ENCODE measurements around the gene PDGFA. TPM values are rescaled to one million over a fixed set of nuclear protein-coding genes. Genes with fewer than 3 reads are reported as not detected.

The PDGFA gene
- total and polyA plus RNA-seq, 5 donors from 2014 or later = 2.9 TPM; not detected in 4

DNA sequence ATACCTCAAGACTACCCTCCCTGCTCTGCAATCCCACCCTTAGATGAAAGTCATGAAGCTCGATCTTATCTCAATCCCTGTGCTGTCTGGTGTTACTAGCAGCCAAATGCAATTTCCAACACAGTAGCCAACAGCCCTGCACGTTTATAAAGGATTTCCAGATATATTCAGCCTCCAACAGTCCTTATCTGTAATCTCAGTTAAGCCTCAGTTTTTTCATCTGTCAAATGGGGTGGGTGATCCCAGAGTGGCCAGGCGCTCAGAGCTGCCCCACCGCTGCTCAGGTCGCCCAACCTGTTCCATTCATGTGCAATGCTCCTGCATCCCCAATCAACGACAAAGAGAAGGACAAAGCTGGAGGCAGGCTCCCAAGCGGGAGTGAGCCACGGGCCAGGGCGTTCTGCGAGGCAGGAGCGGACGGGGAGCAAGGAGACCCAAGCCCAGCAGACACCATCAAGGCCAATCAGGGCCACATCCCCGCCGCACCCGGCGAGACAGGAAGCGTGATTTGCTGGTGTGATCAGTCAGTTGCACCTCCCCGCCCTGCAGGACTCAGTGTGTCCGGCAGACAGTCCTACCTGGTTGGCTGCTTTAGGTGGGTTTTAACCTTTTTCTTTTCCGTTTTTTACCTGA is 19.7 kb downstream of the PDGFA start:
- H3K9me3 ChIP-seq (ENCODE audit: control insufficient read depth in 2 of 2, low read length in 2 of 2) = no peaks in the 10 kb centered on the region
- H3K27me3 ChIP-seq (ENCODE audit: control insufficient read depth, insufficient read depth, low read length) = no peaks in the 10 kb centered on the region
- H3K4me3 ChIP-seq (ENCODE audit: low read depth, low read length) = no peak overlapping the region
- ATAC-seq (ENCODE audit: low read depth in 2 of 2) (no peak), DNase-seq (no peak)
- peaks cover 0 to 4% (median 2%) of the 10 kb centered on the region in 4 donors for H3K4me1 Mint-ChIP-seq
- H3K9me3 Mint-ChIP-seq = peaks cover 0 to 3% (median 0%) of the 10 kb centered on the region in 7 donors
- no peaks in the 10 kb centered on the region for H3K36me3 ChIP-seq (ENCODE audit: control insufficient read depth, insufficient read depth, low read length)
- H3K36me3 Mint-ChIP-seq = no peaks in the 10 kb centered on the region
- no peaks in the 10 kb centered on the region for H3K27me3 Mint-ChIP-seq
- no peaks in the 10 kb centered on the region for H3K4me1 ChIP-seq (ENCODE audit: control insufficient read depth, insufficient read depth, low read length, poor library complexity, severe bottlenecking)
- H3K4me3 Mint-ChIP-seq = no peak overlapping the region
- no peak overlapping the region for H3K27ac ChIP-seq (ENCODE audit: insufficient read depth, low read length, poor library complexity, severe bottlenecking)
- H3K27ac Mint-ChIP-seq = no peak overlapping the region

DNA sequence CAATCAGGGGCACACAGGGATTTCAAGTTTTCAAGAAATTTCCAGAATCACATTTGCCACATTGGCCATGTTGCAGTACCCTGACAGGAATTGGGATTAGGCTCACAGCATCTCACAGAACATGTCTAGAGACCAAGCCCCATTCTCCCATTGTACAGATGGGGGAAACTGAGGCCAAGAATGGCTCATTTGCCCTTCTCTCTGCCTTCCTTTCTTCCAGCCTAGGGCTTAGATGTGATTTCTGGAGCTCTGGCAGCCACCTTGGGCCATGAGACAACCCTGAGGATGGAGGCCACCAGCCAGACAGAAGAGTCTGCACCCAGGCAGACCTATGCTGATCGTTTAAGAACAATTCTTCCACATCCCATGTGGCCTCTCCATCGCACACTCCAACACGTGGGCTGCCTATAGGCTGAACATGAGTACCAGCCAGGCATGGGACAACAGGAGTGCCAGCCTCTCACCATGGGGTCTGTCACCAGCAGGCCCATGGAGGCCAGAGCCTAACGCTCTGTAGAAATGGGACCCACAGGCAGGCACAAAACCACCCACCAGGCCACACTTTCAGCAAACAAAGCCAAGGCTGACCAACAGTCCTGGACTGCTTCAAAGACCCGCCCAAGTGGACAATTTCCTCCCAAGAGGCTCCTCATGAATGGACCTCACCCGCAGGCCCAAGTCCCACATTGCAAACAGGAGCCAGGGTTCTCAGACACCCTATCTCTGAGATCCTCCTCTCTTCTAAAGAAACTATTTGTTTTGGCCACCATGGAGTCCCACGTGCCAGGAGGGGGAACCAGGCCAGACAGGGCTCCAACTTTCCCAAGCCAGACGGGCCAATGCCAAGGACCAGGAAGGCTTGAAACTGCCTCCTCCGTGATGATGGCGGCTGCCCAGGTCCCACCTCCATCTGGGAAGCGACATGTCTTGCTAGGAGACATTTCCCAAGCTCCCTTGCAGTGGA is 20.7 kb downstream of the PDGFA start:
- H3K36me3 ChIP-seq (ENCODE audit: control insufficient read depth, insufficient read depth, low read length) = no peaks in the 10 kb centered on the region
- Mint-ChIP-seq H3K27me3 (no peaks in the 10 kb centered on the region), H3K4me3 (no peak overlapping the region), H3K27ac (no peak overlapping the region), H3K36me3 (no peaks in the 10 kb centered on the region), H3K4me1 (peaks cover 0 to 4% (median 2%) of the 10 kb centered on the region in 4 donors), H3K9me3 (peaks cover 0 to 3% (median 0%) of the 10 kb centered on the region in 7 donors)
- DNase-seq (no peak), ATAC-seq (ENCODE audit: low read depth in 2 of 2) (no peak)
- H3K9me3 ChIP-seq (ENCODE audit: control insufficient read depth in 2 of 2, low read length in 2 of 2) = no peaks in the 10 kb centered on the region
- no peak overlapping the region for H3K4me3 ChIP-seq (ENCODE audit: low read depth, low read length)
- no peak overlapping the region for H3K27ac ChIP-seq (ENCODE audit: insufficient read depth, low read length, poor library complexity, severe bottlenecking)
- H3K27me3 ChIP-seq (ENCODE audit: control insufficient read depth, insufficient read depth, low read length) = no peaks in the 10 kb centered on the region
- no peaks in the 10 kb centered on the region for H3K4me1 ChIP-seq (ENCODE audit: control insufficient read depth, insufficient read depth, low read length, poor library complexity, severe bottlenecking)

DNA sequence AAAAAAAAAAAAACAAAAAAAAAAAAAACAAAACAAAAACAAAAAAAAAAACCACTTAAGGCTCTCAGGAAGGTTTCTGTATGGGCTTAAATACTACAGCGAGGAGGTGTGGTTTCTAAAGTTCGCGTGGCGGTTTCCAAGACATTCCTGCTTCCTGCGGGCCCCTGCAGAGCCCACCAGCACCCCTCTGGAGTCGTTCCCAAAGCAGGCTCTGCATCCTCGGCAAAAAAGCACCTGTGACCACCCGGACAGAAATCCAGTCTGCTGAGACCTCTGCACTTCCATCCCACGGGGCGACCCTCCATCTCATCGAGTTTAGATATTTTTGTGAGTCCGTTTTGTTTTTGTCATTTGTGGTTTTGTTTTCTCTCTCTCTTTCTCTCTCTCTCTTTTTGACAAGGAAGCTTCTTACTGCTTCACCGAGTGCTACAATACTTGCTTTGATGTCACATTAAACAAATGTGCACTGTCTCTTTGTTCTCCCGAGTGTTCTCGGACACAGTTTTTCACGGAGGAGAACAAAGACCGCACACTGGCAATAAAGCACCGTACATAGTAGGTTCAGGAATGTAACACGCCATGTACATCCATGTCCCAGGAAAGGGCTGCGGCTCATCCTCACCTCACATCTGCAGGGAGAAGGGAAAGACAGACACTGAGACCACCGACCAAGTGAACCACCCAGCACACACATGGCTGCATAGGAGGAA is 21.5 kb downstream of the PDGFA start:
- DNase-seq (no peak), ATAC-seq (ENCODE audit: low read depth in 2 of 2) (no peak)
- Mint-ChIP-seq H3K4me1 (peaks cover 0 to 4% (median 2%) of the 10 kb centered on the region in 4 donors), H3K27me3 (no peaks in the 10 kb centered on the region), H3K9me3 (peaks cover 0 to 3% (median 0%) of the 10 kb centered on the region in 7 donors), H3K36me3 (no peaks in the 10 kb centered on the region), H3K27ac (peak overlapping the region in 1 of 3 donors; percentile 25), H3K4me3 (no peak overlapping the region)
- Histone ChIP-seq H3K27ac (ENCODE audit: insufficient read depth, low read length, poor library complexity, severe bottlenecking) (no peak overlapping the region), H3K4me1 (ENCODE audit: control insufficient read depth, insufficient read depth, low read length, poor library complexity, severe bottlenecking) (no peaks in the 10 kb centered on the region), H3K36me3 (ENCODE audit: control insufficient read depth, insufficient read depth, low read length) (no peaks in the 10 kb centered on the region), H3K27me3 (ENCODE audit: control insufficient read depth, insufficient read depth, low read length) (no peaks in the 10 kb centered on the region), H3K9me3 (ENCODE audit: control insufficient read depth in 2 of 2, low read length in 2 of 2) (no peaks in the 10 kb centered on the region), H3K4me3 (ENCODE audit: low read depth, low read length) (no peak overlapping the region)

DNA sequence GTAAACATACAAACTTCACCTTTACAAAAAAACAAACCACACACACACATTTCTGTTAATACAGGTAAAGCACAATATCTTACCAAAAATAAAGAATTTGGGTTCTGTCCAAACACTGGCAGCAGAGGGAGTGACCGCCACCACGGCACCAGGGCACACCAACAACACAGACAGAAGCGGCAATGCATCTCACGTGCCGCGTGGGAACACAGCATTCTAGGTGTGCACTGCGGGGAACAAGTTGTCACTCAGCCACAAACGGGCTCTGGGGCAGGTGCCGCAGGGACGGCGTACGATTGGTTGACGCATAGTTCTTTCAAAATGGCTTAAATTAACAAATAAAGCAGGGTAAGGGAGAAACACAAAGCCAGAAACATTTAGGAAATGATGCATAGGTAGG is 22.3 kb downstream of the PDGFA start:
- H3K27me3 ChIP-seq (ENCODE audit: control insufficient read depth, insufficient read depth, low read length) = no peaks in the 10 kb centered on the region
- Mint-ChIP-seq H3K9me3 (peaks cover 0 to 3% (median 0%) of the 10 kb centered on the region in 7 donors), H3K4me3 (peak overlapping the region in 1 of 4 donors; percentile 18), H3K36me3 (no peaks in the 10 kb centered on the region), H3K27ac (no peak overlapping the region), H3K27me3 (no peaks in the 10 kb centered on the region), H3K4me1 (peaks cover 0 to 4% (median 2%) of the 10 kb centered on the region in 4 donors)
- no peak overlapping the region for H3K4me3 ChIP-seq (ENCODE audit: low read depth, low read length)
- no peak overlapping the region for H3K27ac ChIP-seq (ENCODE audit: insufficient read depth, low read length, poor library complexity, severe bottlenecking)
- no peak for DNase-seq
- H3K9me3 ChIP-seq (ENCODE audit: control insufficient read depth in 2 of 2, low read length in 2 of 2) = no peaks in the 10 kb centered on the region
- H3K36me3 ChIP-seq (ENCODE audit: control insufficient read depth, insufficient read depth, low read length) = no peaks in the 10 kb centered on the region
- no peak for ATAC-seq (ENCODE audit: low read depth in 2 of 2)
- no peaks in the 10 kb centered on the region for H3K4me1 ChIP-seq (ENCODE audit: control insufficient read depth, insufficient read depth, low read length, poor library complexity, severe bottlenecking)

DNA sequence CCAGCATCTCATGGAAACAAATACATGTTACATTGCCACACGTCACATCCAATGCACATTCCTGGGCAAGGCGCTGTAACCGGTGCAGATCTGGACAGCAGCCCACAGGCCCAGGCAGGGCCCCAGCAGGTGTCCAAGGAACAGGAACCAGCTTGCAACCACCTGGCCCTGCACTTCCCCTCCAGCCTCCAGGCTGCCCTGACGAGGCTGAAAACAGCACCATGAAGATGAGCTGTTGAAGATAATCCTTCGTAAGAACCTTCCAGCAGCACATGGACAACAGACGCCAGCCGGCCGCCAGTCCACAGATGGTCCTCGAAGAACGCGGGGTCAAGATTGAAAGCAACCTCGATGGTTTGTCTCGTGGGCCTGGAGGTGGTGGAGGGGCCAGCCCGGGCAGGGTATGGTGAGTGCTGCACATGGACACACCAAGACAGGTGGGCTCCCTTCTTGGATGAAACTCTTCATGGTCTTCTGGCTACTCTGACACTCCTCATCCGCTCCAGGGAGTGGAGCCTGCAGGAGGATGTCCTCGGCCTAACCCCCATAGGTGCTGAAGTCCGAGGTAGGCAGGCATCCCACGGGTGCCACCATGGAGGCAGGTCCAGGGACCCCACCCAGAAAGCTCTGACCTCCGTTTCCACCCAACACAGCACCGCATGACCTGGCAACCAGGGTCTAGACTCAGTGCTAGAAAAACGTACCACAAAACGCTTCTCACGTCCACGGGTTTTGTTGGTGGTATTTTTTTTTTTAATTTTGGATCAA is 22.9 kb downstream of the PDGFA start:
- Histone ChIP-seq H3K27ac (ENCODE audit: insufficient read depth, low read length, poor library complexity, severe bottlenecking) (no peak overlapping the region), H3K9me3 (ENCODE audit: control insufficient read depth in 2 of 2, low read length in 2 of 2) (no peaks in the 10 kb centered on the region), H3K4me3 (ENCODE audit: low read depth, low read length) (no peak overlapping the region), H3K27me3 (ENCODE audit: control insufficient read depth, insufficient read depth, low read length) (no peaks in the 10 kb centered on the region), H3K4me1 (ENCODE audit: control insufficient read depth, insufficient read depth, low read length, poor library complexity, severe bottlenecking) (no peaks in the 10 kb centered on the region), H3K36me3 (ENCODE audit: control insufficient read depth, insufficient read depth, low read length) (no peaks in the 10 kb centered on the region)
- Mint-ChIP-seq H3K36me3 (no peaks in the 10 kb centered on the region), H3K4me1 (peaks cover 0 to 4% (median 2%) of the 10 kb centered on the region in 4 donors), H3K27me3 (no peaks in the 10 kb centered on the region), H3K9me3 (peaks cover 0 to 3% (median 0%) of the 10 kb centered on the region in 7 donors), H3K4me3 (no peak overlapping the region), H3K27ac (no peak overlapping the region)
- DNase-seq = no peak
- no peak for ATAC-seq (ENCODE audit: low read depth in 2 of 2)

DNA sequence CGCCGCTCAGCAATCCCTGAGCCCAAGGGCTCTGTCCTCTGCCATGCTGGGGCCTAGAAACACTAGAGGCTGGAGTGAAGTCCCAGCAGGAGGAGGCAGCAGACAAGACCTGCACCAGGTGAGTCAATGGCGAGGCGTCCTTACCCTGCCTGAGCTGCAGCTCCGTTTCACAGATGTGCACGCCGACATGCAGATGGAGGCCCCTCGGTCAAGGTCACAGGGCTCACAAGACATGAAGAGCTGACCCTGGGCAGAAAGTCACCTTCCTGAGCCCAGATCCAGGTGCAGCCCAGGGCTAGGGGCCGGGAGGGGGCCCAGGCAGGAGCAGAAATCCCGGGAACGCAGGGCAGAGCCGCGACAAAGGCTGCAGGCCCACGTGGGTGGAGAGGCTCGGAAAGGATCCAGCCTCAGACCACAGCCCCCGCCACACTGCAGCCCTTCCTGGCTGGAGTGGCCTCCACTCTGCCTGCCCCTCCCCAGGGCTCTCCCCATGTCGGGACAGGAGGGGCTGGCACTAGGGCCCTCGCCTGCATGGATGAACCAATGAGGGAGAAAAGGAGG is 23.8 kb downstream of the PDGFA start:
- Mint-ChIP-seq H3K27me3 (no peaks in the 10 kb centered on the region), H3K27ac (no peak overlapping the region), H3K9me3 (peaks cover 0 to 3% (median 0%) of the 10 kb centered on the region in 7 donors), H3K36me3 (no peaks in the 10 kb centered on the region), H3K4me1 (peaks cover 0 to 4% (median 2%) of the 10 kb centered on the region in 4 donors), H3K4me3 (no peak overlapping the region)
- H3K4me1 ChIP-seq (ENCODE audit: control insufficient read depth, insufficient read depth, low read length, poor library complexity, severe bottlenecking) = no peaks in the 10 kb centered on the region
- no peaks in the 10 kb centered on the region for H3K9me3 ChIP-seq (ENCODE audit: control insufficient read depth in 2 of 2, low read length in 2 of 2)
- no peak overlapping the region for H3K27ac ChIP-seq (ENCODE audit: insufficient read depth, low read length, poor library complexity, severe bottlenecking)
- no peak for DNase-seq
- no peaks in the 10 kb centered on the region for H3K36me3 ChIP-seq (ENCODE audit: control insufficient read depth, insufficient read depth, low read length)
- ATAC-seq (ENCODE audit: low read depth in 2 of 2) = no peak
- H3K4me3 ChIP-seq (ENCODE audit: low read depth, low read length) = no peak overlapping the region
- H3K27me3 ChIP-seq (ENCODE audit: control insufficient read depth, insufficient read depth, low read length) = no peaks in the 10 kb centered on the region

DNA sequence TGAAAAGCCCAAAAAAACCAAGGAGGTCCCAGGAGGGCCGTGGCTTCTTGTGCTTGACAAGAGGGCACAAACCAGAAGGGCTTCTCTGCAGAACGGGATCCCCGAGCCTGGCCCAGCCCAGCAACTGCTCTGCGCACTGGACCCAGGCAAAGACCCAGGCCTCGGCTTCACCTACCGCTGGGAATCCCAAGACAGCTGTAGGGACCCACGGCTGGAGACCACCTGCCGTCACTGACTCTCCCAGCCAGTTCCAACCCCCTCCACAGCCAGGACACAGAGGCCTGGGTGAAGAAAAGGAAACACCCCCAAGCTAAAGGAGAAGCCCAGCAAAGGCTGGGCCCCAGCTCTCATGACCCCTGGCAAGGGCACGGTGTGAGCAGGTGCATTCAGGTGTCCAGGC is 24.3 kb downstream of the PDGFA start:
- H3K36me3 Mint-ChIP-seq = no peaks in the 10 kb centered on the region
- no peak for ATAC-seq (ENCODE audit: low read depth in 2 of 2)

More for the DNA sequence above, 24.3 kb downstream of the PDGFA start:
- Histone ChIP-seq H3K27me3 (ENCODE audit: control insufficient read depth, insufficient read depth, low read length) (no peaks in the 10 kb centered on the region), H3K4me3 (ENCODE audit: low read depth, low read length) (no peak overlapping the region), H3K9me3 (ENCODE audit: control insufficient read depth in 2 of 2, low read length in 2 of 2) (no peaks in the 10 kb centered on the region), H3K4me1 (ENCODE audit: control insufficient read depth, insufficient read depth, low read length, poor library complexity, severe bottlenecking) (no peaks in the 10 kb centered on the region), H3K36me3 (ENCODE audit: control insufficient read depth, insufficient read depth, low read length) (no peaks in the 10 kb centered on the region), H3K27ac (ENCODE audit: insufficient read depth, low read length, poor library complexity, severe bottlenecking) (no peak overlapping the region)
- Mint-ChIP-seq H3K4me3 (no peak overlapping the region), H3K27ac (no peak overlapping the region), H3K27me3 (no peaks in the 10 kb centered on the region), H3K9me3 (peaks cover 0 to 3% (median 0%) of the 10 kb centered on the region in 7 donors), H3K4me1 (peaks cover 0 to 4% (median 2%) of the 10 kb centered on the region in 4 donors)
- no peak for DNase-seq

All from CD4-positive, CD25-positive, alpha-beta regulatory T cell (primary cell).